Activated T-cell treated with anti-CD3 and anti-CD28 coated beads for 24 hours (primary cell): ENCODE results near the gene OPN1LW.
"Not testable (repeated sequence)": the region's sequence is repeated elsewhere in the genome, so short reads cannot be mapped to it uniquely, and the experiment has no call there.

Experiments used
- DNase-seq: peaks from one replicate; pipeline ENCODE4 v3.0.0-alpha.2; 2020; ENCODE audit warnings: low read depth

Gene OPN1LW

GRCh38 chrX:154144010-154144409, at the start of gene OPN1LW:
TSS of gene OPN1LW (plus strand) at chrX:154144243. CDS start at chrX:154144284, 41 bp downstream.
- not testable (repeated sequence) for DNase-seq

GRCh38 chrX:154094833-154095232, 49.2 kb upstream of the OPN1LW start:
- no peak for DNase-seq

- no peak for DNase-seq
Observed at GRCh38 chrX:154096140-154097002, 47.7 kb upstream of the OPN1LW start.

GRCh38 chrX:154097003-154097588, 46.9 kb upstream of the OPN1LW start:
- DNase-seq, result peak; percentile 48

GRCh38 chrX:154097589-154098541, 46.2 kb upstream of the OPN1LW start, which contains the start of gene MECP2:
TSS of gene MECP2 (minus strand) at chrX:154097717.
- DNase-seq, result peak; percentile 81

GRCh38 chrX:154098551-154098950, 45.5 kb upstream of the OPN1LW start:
- DNase-seq, result no peak

GRCh38 chrX:154113729-154114128, 30.3 kb upstream of the OPN1LW start:
- no peak for DNase-seq

GRCh38 chrX:154114652-154115051, 29.4 kb upstream of the OPN1LW start:
- DNase-seq, result no peak

GRCh38 chrX:154115071-154115470, 29.0 kb upstream of the OPN1LW start:
- DNase-seq, result no peak

GRCh38 chrX:154115750-154116149, 28.3 kb upstream of the OPN1LW start:
- no peak for DNase-seq

- no peak for DNase-seq
Observed at GRCh38 chrX:154116426-154117211, 27.4 kb upstream of the OPN1LW start.

GRCh38 chrX:154117566-154117965, 26.5 kb upstream of the OPN1LW start:
- no peak for DNase-seq

GRCh38 chrX:154120567-154120966, 23.5 kb upstream of the OPN1LW start:
- no peak for DNase-seq

GRCh38 chrX:154121207-154121606, 22.8 kb upstream of the OPN1LW start:
- DNase-seq, result no peak

GRCh38 chrX:154121961-154122360, 22.1 kb upstream of the OPN1LW start:
- no peak for DNase-seq

- DNase-seq, result peak; percentile 10
Observed at GRCh38 chrX:154123241-154124219, 20.5 kb upstream of the OPN1LW start.

GRCh38 chrX:154125391-154126040, 18.5 kb upstream of the OPN1LW start:
- DNase-seq, result no peak

- DNase-seq, result no peak
Observed at GRCh38 chrX:154126101-154126500, 17.9 kb upstream of the OPN1LW start.

- DNase-seq, result no peak
Observed at GRCh38 chrX:154131955-154132354, 12.1 kb upstream of the OPN1LW start.

GRCh38 chrX:154132366-154132765, 11.7 kb upstream of the OPN1LW start:
- DNase-seq, result no peak
